ENCODE results near the gene BORCS5. TPM values are rescaled to one million over a fixed set of nuclear protein-coding genes. Genes with fewer than 3 reads are reported as not detected.

Gene BORCS5
- total RNA-seq, 1 experiment from 2014 or later, result 6.4 TPM

GRCh38 chr12:12486661-12487240 is 129.9 kb downstream of the BORCS5 start:
- Histone ChIP-seq H3K27me3 (ENCODE audit: low read length) (no peaks in the 10 kb centered on the region), H2AFZ (ENCODE audit: low read length) (no peak overlapping the region), H3K4me1 (ENCODE audit: low read length) (no peaks in the 10 kb centered on the region), H3K79me2 (ENCODE audit: low read length) (no peaks in the 10 kb centered on the region), H3K9me3 (ENCODE audit: low read length) (no peaks in the 10 kb centered on the region), H3K27ac (ENCODE audit: low read length) (no peak overlapping the region), H3K4me2 (ENCODE audit: low read depth, low read length, poor library complexity, severe bottlenecking) (no peak overlapping the region), H3K9me2 (replicated peaks; ENCODE audit: insufficient read depth, low read length) (no peaks in the 10 kb centered on the region), H3K9ac (ENCODE audit: low read length) (no peak overlapping the region), H3K4me3 (ENCODE audit: low read length) (no peak overlapping the region), H3K36me3 (ENCODE audit: insufficient read depth, low read length) (no peaks in the 10 kb centered on the region), H4K20me1 (ENCODE audit: insufficient read depth, low read depth, low read length) (no peaks in the 10 kb centered on the region)
- no peak for DNase-seq

DNA sequence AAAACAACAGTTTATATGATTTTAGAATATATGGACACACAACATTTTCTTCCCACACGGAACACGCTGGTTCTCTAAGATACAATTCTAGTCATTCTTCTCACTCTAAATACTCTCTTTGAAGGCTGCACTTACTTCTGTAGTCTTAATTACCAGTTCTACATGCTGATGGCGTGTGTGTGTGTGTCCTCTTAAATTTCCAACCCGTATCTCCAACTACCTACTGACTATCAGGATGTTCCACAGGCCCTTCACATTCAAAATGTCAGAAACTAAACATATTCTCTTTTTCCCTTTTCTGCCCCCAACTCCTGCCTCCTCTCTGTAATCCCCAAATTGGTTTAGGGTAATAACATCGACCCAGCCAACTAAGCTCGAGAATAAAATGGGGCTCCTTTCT is 130.6 kb downstream of the BORCS5 start:
- H4K20me1 ChIP-seq (ENCODE audit: insufficient read depth, low read depth, low read length), result no peaks in the 10 kb centered on the region
- H3K9me2 ChIP-seq (replicated peaks; ENCODE audit: insufficient read depth, low read length), result no peaks in the 10 kb centered on the region
- H3K36me3 ChIP-seq (ENCODE audit: insufficient read depth, low read length), result no peaks in the 10 kb centered on the region
- no peak overlapping the region for H3K4me3 ChIP-seq (ENCODE audit: low read length)
- no peak overlapping the region for H3K27ac ChIP-seq (ENCODE audit: low read length)
- no peak overlapping the region for H3K4me2 ChIP-seq (ENCODE audit: low read depth, low read length, poor library complexity, severe bottlenecking)
- no peaks in the 10 kb centered on the region for H3K79me2 ChIP-seq (ENCODE audit: low read length)
- H3K27me3 ChIP-seq (ENCODE audit: low read length), result no peaks in the 10 kb centered on the region
- no peak overlapping the region for H2AFZ ChIP-seq (ENCODE audit: low read length)
- H3K9ac ChIP-seq (ENCODE audit: low read length), result no peak overlapping the region
- DNase-seq, result no peak
- no peaks in the 10 kb centered on the region for H3K4me1 ChIP-seq (ENCODE audit: low read length)
- H3K9me3 ChIP-seq (ENCODE audit: low read length), result no peaks in the 10 kb centered on the region

DNA sequence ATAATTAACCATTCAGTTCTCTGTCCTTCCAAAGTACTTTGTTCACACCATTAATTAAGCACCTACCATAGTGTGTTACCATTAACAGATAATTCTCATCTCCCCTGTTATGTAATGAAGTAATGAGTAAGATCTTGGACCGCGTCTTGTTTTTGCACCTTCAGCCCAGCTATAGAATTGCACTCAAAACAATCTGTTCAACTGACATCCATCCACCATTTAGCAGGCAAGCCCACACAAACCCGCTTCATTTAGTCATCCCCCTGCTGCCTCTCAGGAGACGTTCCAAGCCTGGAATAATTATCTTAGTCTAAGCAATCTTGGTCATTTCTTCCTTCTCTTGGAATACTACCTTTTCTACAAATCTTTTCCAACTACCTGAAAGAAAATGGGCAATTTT is 131.4 kb downstream of the BORCS5 start:
- no peak for DNase-seq
- no peak overlapping the region for H3K4me2 ChIP-seq (ENCODE audit: low read depth, low read length, poor library complexity, severe bottlenecking)
- H3K27ac ChIP-seq (ENCODE audit: low read length), result no peak overlapping the region
- H3K79me2 ChIP-seq (ENCODE audit: low read length), result no peaks in the 10 kb centered on the region
- H3K27me3 ChIP-seq (ENCODE audit: low read length), result no peaks in the 10 kb centered on the region
- H3K4me3 ChIP-seq (ENCODE audit: low read length), result no peak overlapping the region
- no peaks in the 10 kb centered on the region for H3K9me3 ChIP-seq (ENCODE audit: low read length)
- H3K9ac ChIP-seq (ENCODE audit: low read length), result no peak overlapping the region
- H4K20me1 ChIP-seq (ENCODE audit: insufficient read depth, low read depth, low read length), result no peaks in the 10 kb centered on the region
- no peaks in the 10 kb centered on the region for H3K4me1 ChIP-seq (ENCODE audit: low read length)
- H2AFZ ChIP-seq (ENCODE audit: low read length), result no peak overlapping the region
- no peaks in the 10 kb centered on the region for H3K9me2 ChIP-seq (replicated peaks; ENCODE audit: insufficient read depth, low read length)
- no peaks in the 10 kb centered on the region for H3K36me3 ChIP-seq (ENCODE audit: insufficient read depth, low read length)

DNA sequence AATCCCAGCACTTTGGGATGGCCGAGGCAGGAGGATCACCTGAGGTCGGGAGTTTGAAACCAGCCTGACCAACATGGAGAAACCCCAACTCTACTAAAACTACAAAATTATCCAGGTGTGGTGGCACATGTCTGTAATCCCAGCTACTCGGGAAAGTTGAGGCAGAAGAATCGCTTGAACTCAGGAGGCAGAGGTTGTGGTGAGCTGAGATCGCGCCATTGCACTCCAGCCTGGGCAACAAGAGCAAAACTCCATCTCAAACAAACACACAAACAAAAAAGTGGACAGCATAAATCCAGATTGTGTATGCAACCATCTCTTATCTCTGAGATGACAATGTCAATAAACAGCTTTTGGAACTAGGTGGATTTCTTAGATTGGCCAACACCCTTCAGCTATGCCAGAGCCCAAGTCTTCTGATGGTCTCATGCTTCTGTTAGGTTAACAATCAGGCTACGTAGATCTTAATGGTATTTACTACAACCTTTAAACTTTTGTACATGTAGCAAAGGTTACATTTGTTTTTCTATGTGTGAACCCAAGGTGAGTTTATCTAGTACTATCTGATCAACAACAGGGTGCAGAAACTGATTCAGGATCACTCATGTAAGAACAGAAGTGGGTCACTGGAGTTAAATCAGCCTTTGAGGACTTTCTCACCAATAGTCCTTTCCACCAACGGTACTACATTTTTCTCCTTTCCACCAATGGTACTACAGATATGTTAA is 132.1 kb downstream of the BORCS5 start:
- no peak overlapping the region for H3K27ac ChIP-seq (ENCODE audit: low read length)
- no peak overlapping the region for H2AFZ ChIP-seq (ENCODE audit: low read length)
- H4K20me1 ChIP-seq (ENCODE audit: insufficient read depth, low read depth, low read length), result no peaks in the 10 kb centered on the region
- no peak overlapping the region for H3K4me3 ChIP-seq (ENCODE audit: low read length)
- no peaks in the 10 kb centered on the region for H3K9me2 ChIP-seq (replicated peaks; ENCODE audit: insufficient read depth, low read length)
- no peak for DNase-seq
- no peaks in the 10 kb centered on the region for H3K36me3 ChIP-seq (ENCODE audit: insufficient read depth, low read length)
- no peaks in the 10 kb centered on the region for H3K9me3 ChIP-seq (ENCODE audit: low read length)
- no peaks in the 10 kb centered on the region for H3K79me2 ChIP-seq (ENCODE audit: low read length)
- H3K4me1 ChIP-seq (ENCODE audit: low read length), result no peaks in the 10 kb centered on the region
- H3K4me2 ChIP-seq (ENCODE audit: low read depth, low read length, poor library complexity, severe bottlenecking), result no peak overlapping the region
- H3K27me3 ChIP-seq (ENCODE audit: low read length), result no peaks in the 10 kb centered on the region
- no peak overlapping the region for H3K9ac ChIP-seq (ENCODE audit: low read length)

DNA sequence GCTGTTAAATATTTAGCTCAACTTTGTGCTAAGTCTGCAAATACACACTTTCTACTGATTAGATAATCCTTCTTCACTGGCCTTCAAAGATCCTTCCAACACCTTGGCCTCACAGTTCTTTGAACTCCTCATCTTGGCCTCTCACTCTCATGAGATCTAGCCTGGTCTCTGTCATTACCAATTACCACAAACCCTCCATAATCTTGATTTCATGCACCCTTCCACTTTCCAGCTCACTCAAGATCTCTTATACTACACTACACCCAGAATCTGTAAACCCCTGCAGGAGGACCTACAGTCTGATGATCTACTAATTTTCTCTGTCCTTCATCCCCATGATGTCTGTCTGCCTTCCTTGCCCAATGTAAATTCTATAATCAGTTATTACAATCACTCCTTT is 134.7 kb downstream of the BORCS5 start:
- Histone ChIP-seq H3K4me2 (ENCODE audit: low read depth, low read length, poor library complexity, severe bottlenecking) (no peak overlapping the region), H3K9me3 (ENCODE audit: low read length) (no peaks in the 10 kb centered on the region), H3K27me3 (ENCODE audit: low read length) (no peaks in the 10 kb centered on the region), H3K4me3 (ENCODE audit: low read length) (no peak overlapping the region), H3K36me3 (ENCODE audit: insufficient read depth, low read length) (no peaks in the 10 kb centered on the region), H3K27ac (ENCODE audit: low read length) (no peak overlapping the region), H3K79me2 (ENCODE audit: low read length) (no peaks in the 10 kb centered on the region), H4K20me1 (ENCODE audit: insufficient read depth, low read depth, low read length) (no peaks in the 10 kb centered on the region), H2AFZ (ENCODE audit: low read length) (no peak overlapping the region), H3K9ac (ENCODE audit: low read length) (no peak overlapping the region), H3K9me2 (replicated peaks; ENCODE audit: insufficient read depth, low read length) (no peaks in the 10 kb centered on the region), H3K4me1 (ENCODE audit: low read length) (no peaks in the 10 kb centered on the region)
- no peak for DNase-seq

GRCh38 chr12:12492547-12492946 is 135.7 kb downstream of the BORCS5 start:
- Histone ChIP-seq H3K9me3 (ENCODE audit: low read length) (no peaks in the 10 kb centered on the region), H3K9me2 (replicated peaks; ENCODE audit: insufficient read depth, low read length) (no peaks in the 10 kb centered on the region), H3K27ac (ENCODE audit: low read length) (no peak overlapping the region), H3K4me2 (ENCODE audit: low read depth, low read length, poor library complexity, severe bottlenecking) (no peak overlapping the region), H3K4me1 (ENCODE audit: low read length) (no peaks in the 10 kb centered on the region), H3K27me3 (ENCODE audit: low read length) (no peaks in the 10 kb centered on the region), H3K36me3 (ENCODE audit: insufficient read depth, low read length) (no peaks in the 10 kb centered on the region), H2AFZ (ENCODE audit: low read length) (no peak overlapping the region), H3K79me2 (ENCODE audit: low read length) (no peaks in the 10 kb centered on the region), H3K9ac (ENCODE audit: low read length) (no peak overlapping the region), H4K20me1 (ENCODE audit: insufficient read depth, low read depth, low read length) (no peaks in the 10 kb centered on the region), H3K4me3 (ENCODE audit: low read length) (no peak overlapping the region)
- no peak for DNase-seq

- Histone ChIP-seq H3K4me2 (ENCODE audit: low read depth, low read length, poor library complexity, severe bottlenecking) (no peak overlapping the region), H3K9me2 (replicated peaks; ENCODE audit: insufficient read depth, low read length) (no peaks in the 10 kb centered on the region), H3K79me2 (ENCODE audit: low read length) (no peaks in the 10 kb centered on the region), H2AFZ (ENCODE audit: low read length) (no peak overlapping the region), H3K4me3 (ENCODE audit: low read length) (no peak overlapping the region), H3K27me3 (ENCODE audit: low read length) (no peaks in the 10 kb centered on the region), H3K9me3 (ENCODE audit: low read length) (no peaks in the 10 kb centered on the region), H3K36me3 (ENCODE audit: insufficient read depth, low read length) (no peaks in the 10 kb centered on the region), H4K20me1 (ENCODE audit: insufficient read depth, low read depth, low read length) (no peaks in the 10 kb centered on the region), H3K9ac (ENCODE audit: low read length) (no peak overlapping the region), H3K27ac (ENCODE audit: low read length) (no peak overlapping the region), H3K4me1 (ENCODE audit: low read length) (no peaks in the 10 kb centered on the region)
- DNase-seq, result no peak
Observed at GRCh38 chr12:12495536-12495935, 138.7 kb downstream of the BORCS5 start.

GRCh38 chr12:12498210-12498609 is 141.3 kb downstream of the BORCS5 start:
- H4K20me1 ChIP-seq (ENCODE audit: insufficient read depth, low read depth, low read length), result no peaks in the 10 kb centered on the region
- no peaks in the 10 kb centered on the region for H3K27me3 ChIP-seq (ENCODE audit: low read length)
- no peak overlapping the region for H2AFZ ChIP-seq (ENCODE audit: low read length)
- no peaks in the 10 kb centered on the region for H3K9me2 ChIP-seq (replicated peaks; ENCODE audit: insufficient read depth, low read length)
- no peak overlapping the region for H3K9ac ChIP-seq (ENCODE audit: low read length)
- DNase-seq, result no peak
- no peaks in the 10 kb centered on the region for H3K4me1 ChIP-seq (ENCODE audit: low read length)
- no peak overlapping the region for H3K4me2 ChIP-seq (ENCODE audit: low read depth, low read length, poor library complexity, severe bottlenecking)
- H3K9me3 ChIP-seq (ENCODE audit: low read length), result no peaks in the 10 kb centered on the region
- no peaks in the 10 kb centered on the region for H3K36me3 ChIP-seq (ENCODE audit: insufficient read depth, low read length)
- H3K27ac ChIP-seq (ENCODE audit: low read length), result no peak overlapping the region
- H3K4me3 ChIP-seq (ENCODE audit: low read length), result no peak overlapping the region
- no peaks in the 10 kb centered on the region for H3K79me2 ChIP-seq (ENCODE audit: low read length)

Measured in Karpas-422 (cell line).